Mucosa of rectum (tissue), 2 donors: ENCODE results near the gene CAPRIN2.

Experiments
- H3K27ac ChIP-seq, 2 donors: one replicate each; pipeline ENCODE4 v1.7.0; 2013; ENCODE audit warnings: inconsistent platforms in 2 of 2, low read depth in 2 of 2, low read length in 2 of 2
- H3K27me3 ChIP-seq, 2 donors: one replicate each; pipeline ENCODE4 v1.7.0; 2013; ENCODE audit warnings: low read length in 2 of 2; ENCODE audit not compliant: control insufficient read depth in 2 of 2, insufficient read depth in 2 of 2
- H3K36me3 ChIP-seq, 2 donors: one replicate each; pipeline ENCODE4 v1.7.0; 2013; ENCODE audit warnings: low read length in 2 of 2; ENCODE audit not compliant: control insufficient read depth in 2 of 2, insufficient read depth in 2 of 2
- H3K4me1 ChIP-seq, 2 donors: one replicate each; pipeline ENCODE4 v1.7.0; 2013; ENCODE audit warnings: low read length in 2 of 2, mild to moderate bottlenecking in 1 of 2; ENCODE audit not compliant: control insufficient read depth in 2 of 2, insufficient read depth in 2 of 2
- H3K4me3 ChIP-seq, 2 donors: one replicate each; pipeline ENCODE4 v1.7.0; 2013; ENCODE audit warnings: low read length in 2 of 2
- H3K9ac ChIP-seq, 2 donors: one replicate each; pipeline ENCODE4 v1.7.0; 2013; ENCODE audit warnings: low read length in 2 of 2, low read depth in 1 of 2, mild to moderate bottlenecking in 1 of 2
- H3K9me3 ChIP-seq, 2 donors: one replicate each; pipeline ENCODE4 v1.7.0; 2013; ENCODE audit warnings: low read length in 2 of 2; ENCODE audit not compliant: control insufficient read depth in 2 of 2
- donor health status: healthy.
- donor health status: Normal muscosa, but diverticular disease.

The CAPRIN2 gene

GRCh38 chr12:30694412-30695198 lies 60.1 kb downstream of the CAPRIN2 start:
- Histone ChIP-seq H3K36me3 (peaks cover 0 to 3% of the 10 kb centered on the region in 2 donors), H3K27me3 (no peaks in the 10 kb centered on the region), H3K4me1 (peaks cover 8 to 21% of the 10 kb centered on the region in 2 donors), H3K9me3 (no peaks in the 10 kb centered on the region), H3K27ac (peak overlapping the region; percentile 67 to 81), H3K9ac (peak overlapping the region; percentile 92 to 96), H3K4me3 (peak overlapping the region; percentile 91 to 94)

- Histone ChIP-seq H3K9ac (no peak overlapping the region), H3K4me1 (peaks cover 8 to 21% of the 10 kb centered on the region in 2 donors), H3K9me3 (no peaks in the 10 kb centered on the region), H3K36me3 (peaks cover 0 to 3% of the 10 kb centered on the region in 2 donors), H3K27ac (no peak overlapping the region), H3K27me3 (no peaks in the 10 kb centered on the region), H3K4me3 (no peak overlapping the region)
Observed at GRCh38 chr12:30692470-30692869, 62.3 kb downstream of the CAPRIN2 start.

GRCh38 chr12:30691122-30691879 lies 63.5 kb downstream of the CAPRIN2 start:
- no peaks in the 10 kb centered on the region for H3K27me3 ChIP-seq
- no peak overlapping the region for H3K9ac ChIP-seq
- no peaks in the 10 kb centered on the region for H3K9me3 ChIP-seq
- peaks cover 5 to 20% of the 10 kb centered on the region in 2 donors for H3K4me1 ChIP-seq
- peaks cover 0 to 3% of the 10 kb centered on the region in 2 donors for H3K36me3 ChIP-seq
- H3K4me3 ChIP-seq = no peak overlapping the region
- H3K27ac ChIP-seq = no peak overlapping the region

GRCh38 chr12:30687265-30687986 lies 67.3 kb downstream of the CAPRIN2 start:
- Histone ChIP-seq H3K9me3 (no peaks in the 10 kb centered on the region), H3K27ac (no peak overlapping the region), H3K27me3 (no peaks in the 10 kb centered on the region), H3K36me3 (peaks cover 4 to 6% of the 10 kb centered on the region in 2 donors), H3K4me3 (no peak overlapping the region), H3K4me1 (peaks cover 0 to under 1% of the 10 kb centered on the region in 2 donors), H3K9ac (no peak overlapping the region)

- peaks cover 23 to 31% of the 10 kb centered on the region in 2 donors for H3K36me3 ChIP-seq
- H3K27ac ChIP-seq = no peak overlapping the region
- H3K9ac ChIP-seq = no peak overlapping the region
Observed at GRCh38 chr12:30679241-30679640, 75.5 kb downstream of the CAPRIN2 start.

GRCh38 chr12:30678221-30678620 lies 76.5 kb downstream of the CAPRIN2 start:
- Histone ChIP-seq H3K27me3 (no peaks in the 10 kb centered on the region), H3K27ac (no peak overlapping the region), H3K36me3 (peaks cover 23 to 38% of the 10 kb centered on the region in 2 donors), H3K9me3 (no peaks in the 10 kb centered on the region), H3K4me1 (no peaks in the 10 kb centered on the region), H3K4me3 (no peak overlapping the region), H3K9ac (no peak overlapping the region)

More at GRCh38 chr12:30679241-30679640, 75.5 kb downstream of the CAPRIN2 start:
- Histone ChIP-seq H3K4me3 (no peak overlapping the region), H3K4me1 (no peaks in the 10 kb centered on the region), H3K27me3 (no peaks in the 10 kb centered on the region), H3K9me3 (no peaks in the 10 kb centered on the region)

- Histone ChIP-seq H3K4me3 (no peak overlapping the region), H3K9ac (no peak overlapping the region), H3K9me3 (no peaks in the 10 kb centered on the region), H3K4me1 (no peaks in the 10 kb centered on the region), H3K36me3 (peaks cover 30 to 34% of the 10 kb centered on the region in 2 donors), H3K27ac (no peak overlapping the region), H3K27me3 (no peaks in the 10 kb centered on the region)
Observed at GRCh38 chr12:30661210-30661609, 93.5 kb downstream of the CAPRIN2 start.
